Measurements from ENCODE around the gene CDKAL1.
"Not testable (repeated sequence)": the region's sequence is repeated elsewhere in the genome, so short reads cannot be mapped to it uniquely, and the experiment has no call there.

The CDKAL1 gene

DNA sequence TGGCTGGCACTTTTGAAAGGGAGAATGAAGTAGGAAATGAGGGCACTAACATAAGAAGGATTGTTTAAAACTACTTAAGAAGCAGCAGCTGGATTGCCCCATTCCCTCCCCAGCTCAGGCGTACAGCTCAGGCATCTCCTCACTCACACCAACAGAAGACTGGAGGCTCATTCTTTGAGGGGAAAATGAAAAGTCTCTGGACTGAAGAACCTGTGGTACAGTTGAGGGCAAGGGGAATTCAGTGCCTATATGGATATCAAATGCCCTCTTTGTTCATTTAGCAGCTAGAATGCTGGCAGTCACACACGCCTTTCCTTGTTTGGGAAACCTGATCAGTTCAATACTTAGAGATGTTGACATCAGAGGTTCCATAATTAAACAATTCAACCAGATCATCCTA lies 557.2 kb downstream of the CDKAL1 start:
- H3K9me3 ChIP-seq (ENCODE audit: severe bottlenecking) = no peaks in the 10 kb centered on the region
- H3K27ac ChIP-seq (ENCODE audit: poor library complexity, severe bottlenecking) = no peak overlapping the region
- DNase-seq (ENCODE audit: low spot score) (no peak), ATAC-seq (ENCODE audit: low read depth) (no peak)
- H3K4me3 ChIP-seq (ENCODE audit: severe bottlenecking) = no peak overlapping the region
- no peaks in the 10 kb centered on the region for H3K4me1 ChIP-seq (ENCODE audit: insufficient read depth, poor library complexity, severe bottlenecking)
- no peaks in the 10 kb centered on the region for H3K27me3 ChIP-seq (ENCODE audit: insufficient read depth, poor library complexity, severe bottlenecking)
- TF ChIP-seq CTCF (IDR thresholded peaks at IDR 0.05; ENCODE audit: poor library complexity, severe bottlenecking) = no peak
- no peaks in the 10 kb centered on the region for H3K36me3 ChIP-seq (ENCODE audit: low read depth)

GRCh38 chr6:21092231-21092772 lies 558.0 kb downstream of the CDKAL1 start:
- H3K4me3 ChIP-seq (ENCODE audit: severe bottlenecking); DNase-seq (ENCODE audit: low spot score); ATAC-seq (ENCODE audit: low read depth); H3K36me3 ChIP-seq (ENCODE audit: low read depth); H3K4me1 ChIP-seq (ENCODE audit: insufficient read depth, poor library complexity, severe bottlenecking); H3K27me3 ChIP-seq (ENCODE audit: insufficient read depth, poor library complexity, severe bottlenecking); H3K27ac ChIP-seq (ENCODE audit: poor library complexity, severe bottlenecking); H3K9me3 ChIP-seq (ENCODE audit: severe bottlenecking): not testable (repeated sequence)

GRCh38 chr6:21095462-21095861 lies 561.2 kb downstream of the CDKAL1 start:
- ATAC-seq (ENCODE audit: low read depth) (no peak), DNase-seq (ENCODE audit: low spot score) (no peak)
- H3K4me3 ChIP-seq (ENCODE audit: severe bottlenecking) = no peak overlapping the region
- H3K27ac ChIP-seq (ENCODE audit: poor library complexity, severe bottlenecking) = no peak overlapping the region
- no peaks in the 10 kb centered on the region for H3K27me3 ChIP-seq (ENCODE audit: insufficient read depth, poor library complexity, severe bottlenecking)
- no peaks in the 10 kb centered on the region for H3K36me3 ChIP-seq (ENCODE audit: low read depth)
- TF ChIP-seq CTCF (IDR thresholded peaks at IDR 0.05; ENCODE audit: poor library complexity, severe bottlenecking) = no peak
- no peaks in the 10 kb centered on the region for H3K9me3 ChIP-seq (ENCODE audit: severe bottlenecking)
- no peaks in the 10 kb centered on the region for H3K4me1 ChIP-seq (ENCODE audit: insufficient read depth, poor library complexity, severe bottlenecking)

- no peak for TF ChIP-seq CTCF (IDR thresholded peaks at IDR 0.05; ENCODE audit: poor library complexity, severe bottlenecking)
- no peaks in the 10 kb centered on the region for H3K27me3 ChIP-seq (ENCODE audit: insufficient read depth, poor library complexity, severe bottlenecking)
- no peak for ATAC-seq (ENCODE audit: low read depth)
- no peaks in the 10 kb centered on the region for H3K4me1 ChIP-seq (ENCODE audit: insufficient read depth, poor library complexity, severe bottlenecking)
- no peaks in the 10 kb centered on the region for H3K36me3 ChIP-seq (ENCODE audit: low read depth)
- no peak overlapping the region for H3K27ac ChIP-seq (ENCODE audit: poor library complexity, severe bottlenecking)
- no peak overlapping the region for H3K4me3 ChIP-seq (ENCODE audit: severe bottlenecking)
- no peak for DNase-seq (ENCODE audit: low spot score)
- H3K9me3 ChIP-seq (ENCODE audit: severe bottlenecking) = no peaks in the 10 kb centered on the region
Observed at GRCh38 chr6:21098134-21098533, 563.9 kb downstream of the CDKAL1 start.

DNA sequence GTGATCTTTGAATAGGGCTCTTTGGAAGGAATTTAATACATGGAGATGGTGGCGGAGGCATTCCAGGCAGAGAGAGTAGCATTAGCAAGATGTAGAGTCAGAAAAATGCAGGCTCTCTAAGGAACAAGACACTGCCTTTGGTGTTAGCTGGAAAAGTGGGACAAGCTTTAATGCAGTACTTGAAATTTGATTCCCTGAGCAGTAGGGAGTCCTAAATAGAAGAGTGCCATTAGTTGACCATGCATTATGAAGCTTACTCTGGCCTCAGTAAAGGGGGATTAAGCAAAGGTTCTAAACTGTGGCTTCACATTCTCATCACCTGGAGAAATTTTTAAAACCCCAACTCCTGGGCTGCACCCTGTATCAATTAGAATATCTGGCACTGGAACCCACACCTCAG lies 564.5 kb downstream of the CDKAL1 start:
- Histone ChIP-seq H3K36me3 (ENCODE audit: low read depth) (no peaks in the 10 kb centered on the region), H3K9me3 (ENCODE audit: severe bottlenecking) (no peaks in the 10 kb centered on the region), H3K27me3 (ENCODE audit: insufficient read depth, poor library complexity, severe bottlenecking) (no peaks in the 10 kb centered on the region), H3K27ac (ENCODE audit: poor library complexity, severe bottlenecking) (no peak overlapping the region), H3K4me1 (ENCODE audit: insufficient read depth, poor library complexity, severe bottlenecking) (no peaks in the 10 kb centered on the region), H3K4me3 (ENCODE audit: severe bottlenecking) (no peak overlapping the region)
- no peak for DNase-seq (ENCODE audit: low spot score)
- no peak for ATAC-seq (ENCODE audit: low read depth)
- TF ChIP-seq CTCF (IDR thresholded peaks at IDR 0.05; ENCODE audit: poor library complexity, severe bottlenecking) = no peak
